Endothelial cell of umbilical vein (primary cell): ENCODE measurements around the gene E2F4. TPM values are rescaled to one million over a fixed set of nuclear protein-coding genes. Genes with fewer than 3 reads are reported as not detected.

Experiments
- BruUV-seq: library from RNA; stranded (reverse); fragments of 400-500 nt; replicated peaks from 2 replicates; lab custom pipeline; 2021; lab: Mats Ljungman, UMichigan
- CTCF ChIA-PET: fragments of 300-600, 350-600 bp; sonication (Branson Sonifier 250); formaldehyde crosslinking; loops from one replicate; lab custom pipeline; 2021; ENCODE audit warnings: antibody characterized with exemption, inconsistent platforms; lab: Charles Lee
- POLR2A ChIA-PET: fragments of 300-600, 350-600 bp; sonication (Branson Sonifier 250); formaldehyde crosslinking; loops from one replicate; lab custom pipeline; 2021; ENCODE audit warnings: antibody characterized with exemption, inconsistent platforms; lab: Charles Lee
- DNase-seq: peaks from one replicate; pipeline ENCODE4 v3.0.0-alpha.2; 2011; ENCODE audit warnings: low read depth, low spot score
- FAIRE-seq: peaks from 2 replicates; lab custom pipeline; 2011; peaks lifted over from hg19 to GRCh38; lab: Jason Lieb, UNC
- H2AFZ ChIP-seq: 2 replicates; pipeline ENCODE4 v1.6.0; 2012; ENCODE audit warnings: low read depth, low read length, control low read depth, inconsistent platforms
- H3K27ac ChIP-seq: 2 replicates; pipeline ENCODE4 v1.5.1; 2011; ENCODE audit warnings: low read depth, mild to moderate bottlenecking, control low read depth, low read length, moderate library complexity; ENCODE audit not compliant: insufficient read depth
- H3K27me3 ChIP-seq, 2 experiments: 2 replicates each; pipeline versions ENCODE4 v1.6.0 to v1.6.1; 2011; ENCODE audit warnings: low read length in 2 of 2, mixed read lengths in 1 of 2; ENCODE audit not compliant: control insufficient read depth in 2 of 2, insufficient read depth in 2 of 2
- H3K36me3 ChIP-seq, 2 experiments: 2 replicates in 1 of 2; 3 replicates in 1 of 2; pipeline ENCODE4 v1.5.1; 2011; ENCODE audit warnings: low read length in 2 of 2, mild to moderate bottlenecking in 1 of 2, moderate library complexity in 1 of 2; ENCODE audit not compliant: control insufficient read depth in 2 of 2, insufficient read depth in 2 of 2; ENCODE audit errors: extremely low read depth in 1 of 2
- H3K4me1 ChIP-seq: 3 replicates; pipeline ENCODE4 v1.5.1; 2011; ENCODE audit warnings: mild to moderate bottlenecking, low read length; ENCODE audit not compliant: control insufficient read depth, insufficient read depth; ENCODE audit errors: extremely low read depth
- H3K4me2 ChIP-seq: 2 replicates; pipeline ENCODE4 v1.6.1; 2011; ENCODE audit warnings: low read length, control low read depth, mixed read lengths; ENCODE audit not compliant: insufficient read depth
- H3K4me3 ChIP-seq, 3 experiments: fragments of 200-600 bp in 1 of 3; sonication (generic), shearing (Covaris generic) in 1 of 3; replicated peaks in 1 of 3; 2 replicates each; pipeline ENCODE4 v1.5.1; 2011 to 2016; ENCODE audit warnings: control low read depth in 3 of 3, low read length in 3 of 3, mild to moderate bottlenecking in 2 of 3, inconsistent platforms in 1 of 3, low read depth in 1 of 3, moderate library complexity in 1 of 3; ENCODE audit not compliant: insufficient read depth in 1 of 3
- H3K79me2 ChIP-seq: 2 replicates; pipeline ENCODE4 v1.6.0; 2012; ENCODE audit warnings: low read length, inconsistent platforms; ENCODE audit not compliant: control insufficient read depth, insufficient read depth
- H3K9ac ChIP-seq: replicated peaks from 2 replicates; pipeline ENCODE3; 2011; ENCODE audit warnings: low read length, control low read depth; ENCODE audit not compliant: insufficient read depth; ENCODE audit errors: extremely low read depth
- H3K9me1 ChIP-seq: replicated peaks from 3 replicates; pipeline ENCODE4 v1.6.0; 2011; ENCODE audit warnings: mild to moderate bottlenecking, low read length; ENCODE audit not compliant: control insufficient read depth, insufficient read depth; ENCODE audit errors: extremely low read depth
- H3K9me3 ChIP-seq: replicated peaks from 2 replicates; pipeline ENCODE4 v1.5.1; 2012; ENCODE audit warnings: low read length, inconsistent platforms; ENCODE audit not compliant: control insufficient read depth, insufficient read depth
- H4K20me1 ChIP-seq: replicated peaks from 2 replicates; pipeline ENCODE3; 2011; ENCODE audit warnings: mild to moderate bottlenecking, low read length; ENCODE audit not compliant: control insufficient read depth, insufficient read depth; ENCODE audit errors: extremely low read depth
- CTCF ChIP-seq, 2 donors: IDR thresholded peaks; 1 replicate in 1 of 2; 2 replicates in 1 of 2; pipeline ENCODE4 v1.5.1; 2011; ENCODE audit warnings: low read length in 2 of 2, mild to moderate bottlenecking in 2 of 2, moderate library complexity in 2 of 2, control low read depth in 1 of 2, inconsistent platforms in 1 of 2, low read depth in 1 of 2; ENCODE audit not compliant: insufficient read depth in 1 of 2; ENCODE audit errors: extremely low read depth in 1 of 2
- JUN ChIP-seq: IDR thresholded peaks from 2 replicates; pipeline ENCODE4 v1.6.1; 2011; ENCODE audit warnings: borderline replicate concordance, low read depth; ENCODE audit not compliant: insufficient read length, insufficient read depth
- POLR2A ChIP-seq: IDR thresholded peaks from 2 replicates; pipeline ENCODE4 v1.6.1; 2012; ENCODE audit warnings: low read depth, mild to moderate bottlenecking, control low read depth, low read length
- POLR2AphosphoS5 ChIP-seq: IDR thresholded peaks from 2 replicates; pipeline ENCODE4 v1.6.1; 2012; ENCODE audit warnings: low read depth, mild to moderate bottlenecking, control low read depth, low read length, moderate library complexity; ENCODE audit not compliant: insufficient read depth
- dilution Hi-C: fragments of 300-500 bp; cut with MboI; formaldehyde crosslinking; loops from one replicate; pipeline ENCODE4 v1.15.0; 2019; ENCODE audit warnings: low sequenced_read_pairs; ENCODE audit not compliant: extremely low pct_ligation_motif_present
- intact Hi-C: fragments of 100-400 bp; cut with micrococcal nuclease; formaldehyde crosslinking; loops from one replicate; pipeline ENCODE4 v1.10.0; 2022
- polyA plus RNA-seq, 4 experiments: library from polyadenylated mRNA; depleted of rRNA in 3 of 4; stranded (reverse) in 3 of 4; unstranded in 1 of 4; fragments of >200 nt; gene quantifications; 2 replicates each; pipeline versions ENCODE4 v1.2.1 to v1.2.3, GENCODE V29; 2011 to 2012; ENCODE audit warnings: missing spikeins in 1 of 4
- total RNA-seq: library from RNA; stranded (reverse); gene quantifications from 2 replicates; pipeline ENCODE4 v1.2.3, GENCODE V29; 2021

The E2F4 gene
- total and polyA plus RNA-seq, 2 donors (not counting 3 experiments of a cell fraction or from before 2014, with no cell fraction given) = 112 to 168 TPM

GRCh38 chr16:67170168-67170948 lies 21.6 kb upstream of the E2F4 start, which contains the start of gene NOL3:
NOL3 (plus strand) TSS chr16:67170538.
- Histone ChIP-seq H3K9me3 (no peaks in the 10 kb centered on the region), H3K9me1 (no peaks in the 10 kb centered on the region), H3K36me3 (no peaks in the 10 kb centered on the region), H3K27ac (peak within 1 kb of the TSS; percentile 74), H3K27me3 (peaks cover 13 to 19% of the 10 kb centered on the region in 2 experiments), H3K79me2 (no peaks in the 10 kb centered on the region), H2AFZ (peak within 1 kb of the TSS; percentile 80), H4K20me1 (no peaks in the 10 kb centered on the region), H3K4me3 (peak within 1 kb of the TSS; percentile 29 to 50 (median 34)), H3K4me2 (peak within 1 kb of the TSS; percentile 77), H3K9ac (peak within 1 kb of the TSS; percentile 72), H3K4me1 (peaks cover 27% of the 10 kb centered on the region)
- dilution Hi-C loops = no loop called here
- BruUV-seq = no TSS peak
- POLR2A ChIA-PET = interaction anchor here (0.9 to 1.2 kb wide), 3 partner anchors 9 to 11 kb away, joined by 3 to 6 read pairs (median 3); partner anchors contain the start of genes FBXL8 and TRADD
- CTCF ChIA-PET = interaction anchor here (1.0 to 4.2 kb wide), 13 partner anchors 8 to 302 kb away, joined by 3 to 29 read pairs (median 7); partner anchors contain the start of genes EXOC3L1, FBXL8, MATCAP1 and TRADD
- intact Hi-C loops = no loop called here
- DNase-seq = peak; percentile 88
- TF ChIP-seq CTCF (IDR thresholded peaks at IDR 0.05; ENCODE audit: extremely low read depth in 1 of 2, insufficient read depth in 1 of 2, low read depth in 1 of 2, low read length in 2 of 2) = peak in 1 of 2 donors; percentile 6
- TF ChIP-seq POLR2A = peak; percentile 63
- TF ChIP-seq POLR2AphosphoS5 = peak; percentile 47
- TF ChIP-seq JUN = no peak
- peak; percentile 76 for FAIRE-seq
